Ammon's horn (tissue), 1 donor: ENCODE data around the gene IGSF3.

Source experiments
- DNase-seq: peaks from one replicate; pipeline ENCODE4 v3.0.0-alpha.2; 2016; ENCODE audit warnings: low spot score

Gene IGSF3

DNA sequence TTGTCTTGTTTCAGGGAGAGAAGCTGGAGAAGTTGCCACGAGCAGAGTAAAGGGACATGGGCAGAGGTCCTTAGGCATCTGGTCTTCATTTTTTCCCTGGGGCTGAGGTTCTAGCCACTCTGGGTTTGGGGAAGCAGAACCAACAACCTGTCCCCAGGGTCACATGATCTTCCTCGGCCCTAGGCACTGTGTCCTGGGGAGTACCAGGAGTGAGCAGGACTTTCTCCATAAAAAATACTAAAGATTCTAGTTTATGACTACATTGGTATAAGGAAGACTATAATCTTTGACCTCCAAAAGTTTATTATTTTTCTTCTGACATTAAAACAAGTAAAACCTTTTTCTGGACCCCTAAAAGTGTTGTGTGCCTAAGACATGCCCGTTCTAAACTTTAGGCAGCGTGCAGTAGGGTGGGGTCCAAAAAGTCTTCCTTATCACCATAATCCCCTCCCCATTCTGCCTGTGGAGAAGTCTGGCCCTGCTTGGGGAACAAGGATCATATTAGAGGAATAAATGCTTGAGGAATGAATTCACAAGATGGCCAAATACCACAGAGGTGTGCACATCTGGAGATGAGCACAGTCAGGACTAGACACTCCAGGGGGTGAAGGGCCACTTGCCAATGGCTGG lies 19.3 kb upstream of the IGSF3 start:
- DNase-seq, result no peak

- DNase-seq, result no peak
Observed at GRCh38 chr1:116686175-116686574, 18.6 kb upstream of the IGSF3 start.

DNA sequence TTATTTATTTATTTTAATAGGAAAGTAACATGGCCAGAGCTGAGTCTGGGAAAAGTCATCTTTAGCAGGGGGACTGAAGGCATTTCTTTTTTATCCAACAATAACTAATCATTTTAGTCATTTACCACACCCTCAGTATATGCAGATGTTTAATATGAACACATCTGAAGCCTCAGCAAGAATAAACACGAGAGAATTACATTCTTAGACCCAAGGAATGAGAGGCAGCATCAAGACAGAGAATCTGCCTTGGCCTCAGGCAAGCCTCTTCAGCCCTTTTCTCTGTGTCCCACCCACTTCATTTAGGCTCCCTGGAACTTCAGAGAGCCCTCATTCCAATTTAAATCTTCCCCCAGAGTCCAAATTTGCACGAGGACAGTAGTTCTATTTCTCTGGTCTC lies 17.0 kb upstream of the IGSF3 start:
- DNase-seq, result no peak

- DNase-seq, result no peak
Observed at GRCh38 chr1:116682641-116683221, 15.2 kb upstream of the IGSF3 start.

DNA sequence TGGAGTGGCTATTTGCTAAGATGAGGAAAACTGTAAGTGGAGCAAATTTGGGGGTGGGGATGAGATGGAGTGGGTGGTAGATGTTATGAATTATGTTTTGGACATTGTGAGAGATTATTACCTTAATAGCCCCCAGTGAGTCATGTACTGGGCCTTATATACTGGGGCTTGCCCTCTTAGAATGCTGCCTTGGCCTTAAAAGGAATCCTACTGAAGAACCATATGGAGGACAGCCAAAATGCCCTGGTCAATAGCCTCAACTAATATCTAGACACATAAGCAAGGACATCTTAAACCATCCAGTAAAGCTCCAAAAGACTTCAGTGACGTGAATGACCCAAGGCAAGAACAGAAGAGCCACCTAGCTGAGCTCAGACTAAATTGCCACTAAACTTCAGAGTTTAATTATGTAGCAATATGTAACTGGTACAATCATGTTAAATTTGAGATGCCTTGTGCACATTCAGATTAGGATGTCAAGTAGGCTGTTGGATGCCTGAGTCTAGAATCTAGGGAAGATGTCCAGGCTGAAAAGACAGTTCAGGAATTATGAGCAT lies 13.9 kb upstream of the IGSF3 start:
- no peak for DNase-seq

- DNase-seq, result no peak
Observed at GRCh38 chr1:116680752-116681151, 13.2 kb upstream of the IGSF3 start.

DNA sequence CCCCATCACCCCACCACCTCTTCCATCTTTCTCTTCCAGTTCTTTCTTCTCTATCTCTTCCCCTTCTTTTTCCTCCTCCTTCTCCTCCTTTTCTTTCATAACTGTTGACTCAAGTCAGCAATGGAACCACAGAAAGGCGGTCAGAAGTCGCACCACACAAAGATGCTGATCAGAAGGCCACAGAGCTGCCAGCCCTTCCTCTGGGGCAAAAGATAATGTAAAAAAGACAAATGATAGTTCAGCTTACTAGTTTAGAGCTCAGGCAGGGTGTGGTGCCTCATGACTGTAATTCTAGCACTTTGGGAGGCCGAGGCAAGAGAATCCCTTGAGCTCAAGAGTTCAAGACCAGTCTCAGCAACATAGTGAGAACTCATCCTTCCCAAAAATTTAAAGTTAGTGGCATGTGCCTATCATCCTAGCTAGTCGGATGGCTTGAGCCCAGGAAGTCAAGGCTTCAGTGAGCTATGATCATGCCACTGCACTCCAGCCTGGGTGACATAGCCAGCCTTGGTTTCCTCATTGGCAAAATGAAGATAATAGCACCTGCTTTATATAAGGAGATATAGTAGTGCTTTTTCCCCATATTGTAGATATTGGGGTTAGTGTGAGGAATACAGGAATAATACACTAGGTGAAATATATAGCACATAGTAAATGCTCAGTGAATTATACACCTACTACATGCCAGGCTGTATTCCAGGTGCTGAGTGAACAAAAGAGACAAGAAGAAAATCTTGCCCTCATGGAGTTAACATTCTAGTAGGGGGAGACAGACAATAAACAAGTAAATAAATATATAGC lies 12.5 kb upstream of the IGSF3 start:
- no peak for DNase-seq

GRCh38 chr1:116679091-116679827 lies 11.7 kb upstream of the IGSF3 start:
- DNase-seq, result no peak

DNA sequence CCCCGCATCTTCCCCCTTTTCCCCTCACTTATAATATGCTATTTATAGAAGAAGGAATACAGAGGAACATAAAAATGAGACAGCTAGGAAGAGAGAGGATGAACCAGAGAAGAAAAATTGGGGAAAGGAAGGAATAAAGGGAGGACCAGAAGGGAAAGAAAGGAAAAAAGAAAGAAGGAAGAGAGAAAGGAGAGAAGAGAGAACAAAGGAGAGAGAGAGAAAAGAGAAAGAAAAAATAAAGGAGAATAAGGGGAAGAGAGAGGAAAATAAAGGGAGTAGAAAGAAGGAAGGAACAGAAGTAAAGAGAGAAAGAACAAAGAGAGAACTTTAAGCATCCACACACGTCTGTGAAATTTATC lies 11.2 kb upstream of the IGSF3 start:
- no peak for DNase-seq

DNA sequence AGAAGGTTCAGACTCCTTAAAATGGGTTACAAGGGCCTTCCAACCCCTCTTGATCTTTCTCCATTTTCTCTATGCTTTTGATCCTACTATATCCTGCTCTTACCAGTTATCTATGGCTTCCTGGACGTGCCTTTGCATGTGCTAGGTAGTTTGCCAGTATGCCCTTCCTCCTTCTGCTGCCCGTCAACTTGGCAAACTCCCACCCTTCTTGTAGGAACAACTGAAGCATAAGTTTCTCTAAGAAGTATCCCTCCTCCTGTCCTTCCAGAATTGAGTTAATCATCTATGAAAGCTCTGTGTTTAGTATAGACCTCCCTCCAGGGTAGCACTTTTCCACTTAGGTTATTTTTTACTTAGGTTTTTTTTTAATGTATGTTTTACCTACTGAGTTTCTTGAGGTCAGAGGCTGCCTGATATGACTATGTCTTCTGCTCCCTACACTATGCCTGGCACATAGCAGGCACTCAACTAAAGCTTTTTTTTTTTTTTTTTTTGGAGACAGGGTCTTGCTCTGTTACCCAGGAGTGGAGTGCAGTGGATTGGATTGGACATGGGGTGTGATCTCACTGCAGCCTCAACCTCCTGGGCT lies 10.0 kb upstream of the IGSF3 start:
- no peak for DNase-seq

DNA sequence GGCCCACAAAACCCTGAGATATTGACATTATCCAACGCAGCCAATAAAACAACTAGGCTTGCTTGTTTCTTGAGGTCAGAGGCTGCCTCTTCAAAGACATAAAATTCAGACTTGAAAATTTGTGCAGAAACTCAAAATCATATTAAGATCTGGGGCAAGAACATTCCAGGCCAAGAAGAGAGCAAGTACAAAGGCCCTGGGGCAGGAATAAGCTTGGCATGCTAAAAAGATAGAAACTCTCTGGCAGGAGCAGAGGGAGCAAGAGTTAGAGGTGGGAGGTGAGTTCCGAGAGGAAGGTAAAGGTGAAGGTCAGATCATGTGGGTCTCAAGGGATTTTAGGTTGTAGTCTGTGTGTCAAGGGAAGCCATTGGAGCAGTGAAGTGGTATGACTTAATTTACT lies 8.8 kb upstream of the IGSF3 start:
- no peak for DNase-seq

DNA sequence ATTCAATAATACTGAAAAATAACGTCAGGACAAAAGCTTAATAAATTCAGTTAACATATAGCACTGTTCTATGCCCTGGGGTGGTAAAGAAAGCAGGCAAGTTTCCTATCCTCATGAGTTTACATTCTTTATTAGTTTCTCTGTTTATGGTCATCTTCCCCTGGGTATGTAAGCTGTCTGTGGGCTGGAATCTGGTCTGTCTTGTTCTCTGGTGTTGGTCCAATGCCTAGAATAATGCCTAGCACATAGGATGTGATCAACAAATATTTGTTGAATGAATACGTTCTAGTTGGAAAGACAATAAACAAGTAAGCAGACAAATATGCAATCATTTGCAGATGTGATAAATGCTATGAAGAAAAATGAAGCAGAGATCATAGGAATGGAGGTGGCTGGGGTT lies 7.2 kb upstream of the IGSF3 start:
- DNase-seq, result no peak

GRCh38 chr1:116674011-116674531 lies 6.5 kb upstream of the IGSF3 start:
- DNase-seq, result no peak

GRCh38 chr1:116671912-116672311 lies 4.4 kb upstream of the IGSF3 start:
- no peak for DNase-seq

- no peak for DNase-seq
Observed at GRCh38 chr1:116671072-116671760, 3.7 kb upstream of the IGSF3 start.

DNA sequence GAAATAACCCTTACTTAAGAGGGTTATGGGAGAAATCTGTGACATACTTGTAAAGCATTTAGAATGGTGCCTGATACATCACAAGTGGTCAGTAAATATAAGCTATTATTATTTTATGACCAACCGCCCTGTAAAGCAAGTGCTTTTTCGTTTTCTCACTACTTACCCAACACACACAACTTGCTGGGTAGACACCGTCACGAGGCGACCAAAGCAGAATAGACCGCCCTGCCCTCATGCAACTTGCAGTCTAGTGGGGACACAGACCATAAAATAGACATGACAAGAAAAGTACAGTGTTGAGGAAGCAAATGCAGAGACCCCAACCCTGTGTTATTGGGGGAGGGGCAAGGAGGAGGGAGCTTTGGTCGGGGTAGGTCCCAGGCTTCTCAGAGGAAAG lies 744 bp upstream of the IGSF3 start:
- DNase-seq, result no peak

DNA sequence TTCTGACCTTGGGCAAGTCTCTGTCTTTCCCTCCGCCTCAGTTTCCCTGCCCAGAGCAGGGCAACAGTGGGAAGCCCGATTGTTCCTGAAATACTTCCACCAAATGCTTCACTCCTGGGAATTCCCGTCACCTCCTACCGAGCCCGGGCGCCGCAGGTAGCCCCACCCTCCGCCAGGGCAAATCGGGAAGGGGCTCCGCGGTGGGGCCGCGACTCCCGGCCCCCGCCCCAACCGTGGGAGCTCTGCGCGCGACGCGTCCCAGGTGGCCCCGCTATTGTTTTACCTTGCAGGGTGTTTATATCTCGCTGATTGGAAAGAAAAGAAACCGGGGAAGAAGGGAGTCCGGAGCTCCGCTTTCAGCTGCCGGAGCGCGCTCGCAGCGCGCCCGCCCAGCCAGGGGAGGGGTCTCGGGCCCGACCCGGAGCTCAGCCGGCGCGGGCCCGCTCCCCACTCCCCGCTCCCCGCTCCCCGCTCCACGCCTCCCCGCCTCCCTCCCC lies 407 bp downstream of the IGSF3 start:
- DNase-seq, result no peak

DNA sequence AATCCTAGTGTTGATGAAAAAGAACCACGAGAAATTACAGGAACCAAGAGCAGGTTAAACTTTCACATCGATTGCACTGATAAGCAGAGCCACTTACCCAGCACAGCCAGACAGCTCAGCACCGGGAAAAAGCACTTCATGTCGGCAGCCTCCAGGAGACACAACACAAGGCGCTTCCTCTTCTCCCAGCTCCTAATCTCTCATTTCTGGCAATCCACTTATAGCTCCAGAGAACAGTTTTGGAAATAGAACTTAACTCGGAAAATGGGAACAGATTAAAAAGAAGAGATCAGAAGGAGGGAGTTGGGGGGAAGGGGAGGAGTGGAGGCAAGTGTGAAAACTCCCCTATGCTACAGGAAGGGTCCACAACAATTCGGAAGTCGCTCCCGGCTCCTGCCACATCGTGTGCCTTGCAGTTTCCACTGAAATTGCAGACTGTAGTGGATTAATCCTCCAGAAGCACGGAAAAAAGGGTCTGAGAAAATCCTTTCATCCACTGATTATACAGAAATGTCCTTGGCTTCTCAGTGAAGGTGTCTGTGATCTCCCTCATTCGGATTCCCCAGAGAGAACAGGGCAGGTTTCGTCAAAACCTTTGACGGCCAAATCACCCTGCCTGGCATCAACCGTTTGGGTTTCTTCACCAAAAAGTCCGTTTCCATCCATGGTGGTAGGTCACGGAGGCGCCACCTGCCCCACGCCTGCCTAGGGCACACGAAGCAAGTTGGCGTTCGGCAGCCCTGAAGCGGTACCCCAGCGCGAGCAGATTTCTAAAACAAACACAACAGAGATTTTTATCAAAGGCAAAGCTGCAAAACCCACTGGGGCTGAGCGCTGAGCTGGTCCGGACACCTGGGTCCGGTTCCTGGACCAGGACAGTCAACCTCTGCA lies 1.1 kb downstream of the IGSF3 start:
- DNase-seq, result no peak

DNA sequence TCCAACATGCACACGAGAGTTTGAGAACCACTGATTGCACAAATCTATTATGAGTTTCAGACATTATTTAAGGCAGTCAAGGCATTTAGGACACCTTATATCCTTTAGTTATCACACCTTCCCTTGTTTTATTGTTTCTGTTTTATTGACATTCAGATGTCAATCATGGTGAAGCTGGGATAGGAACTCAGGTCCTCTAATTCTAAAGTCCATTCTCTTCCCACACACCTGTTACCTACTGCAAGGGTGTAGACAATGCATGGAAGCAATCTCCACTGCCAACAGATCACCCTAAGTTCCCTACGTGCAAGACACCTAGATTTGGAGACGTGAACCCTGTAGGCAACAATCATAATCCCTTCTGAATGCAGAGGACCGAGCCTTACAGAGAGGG lies 2.6 kb downstream of the IGSF3 start:
- DNase-seq, result no peak

DNA sequence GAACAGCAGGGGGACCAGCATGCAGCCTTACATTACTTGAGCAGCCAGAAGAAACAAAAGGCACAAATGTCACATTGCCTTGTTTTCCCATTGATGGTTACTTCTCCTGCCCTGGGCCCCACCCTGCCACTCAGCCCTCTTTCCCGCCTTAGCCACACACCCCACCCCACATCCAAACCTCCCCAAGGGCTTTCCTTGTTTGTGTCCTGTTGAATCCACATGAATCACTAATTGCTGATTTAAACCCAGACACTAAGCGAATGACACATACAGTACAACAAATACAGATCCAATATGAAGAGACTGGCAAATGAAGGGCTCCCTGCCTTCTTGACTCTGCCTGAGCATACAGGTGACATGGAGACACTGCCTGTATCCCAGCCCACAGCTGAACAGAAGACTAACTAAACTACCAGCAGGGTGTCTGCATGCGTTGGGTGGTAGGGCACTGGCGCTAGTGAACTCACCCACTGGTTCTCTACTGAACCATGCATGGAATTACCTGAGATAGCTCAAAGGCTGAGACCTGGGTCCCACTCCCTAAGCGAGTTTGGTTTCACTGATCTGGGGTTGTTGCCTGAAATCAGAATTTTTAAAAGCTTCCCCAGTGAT lies 3.1 kb downstream of the IGSF3 start:
- no peak for DNase-seq
